GM19193 (cell line): Measurements from ENCODE around the gene ACSL6.

Source experiments
- POLR2A ChIP-seq: IDR thresholded peaks from 4 replicates; pipeline ENCODE4 v1.6.1; 2011; ENCODE audit not compliant: insufficient read depth, insufficient read length; ENCODE audit errors: extremely low read depth

Gene ACSL6

DNA sequence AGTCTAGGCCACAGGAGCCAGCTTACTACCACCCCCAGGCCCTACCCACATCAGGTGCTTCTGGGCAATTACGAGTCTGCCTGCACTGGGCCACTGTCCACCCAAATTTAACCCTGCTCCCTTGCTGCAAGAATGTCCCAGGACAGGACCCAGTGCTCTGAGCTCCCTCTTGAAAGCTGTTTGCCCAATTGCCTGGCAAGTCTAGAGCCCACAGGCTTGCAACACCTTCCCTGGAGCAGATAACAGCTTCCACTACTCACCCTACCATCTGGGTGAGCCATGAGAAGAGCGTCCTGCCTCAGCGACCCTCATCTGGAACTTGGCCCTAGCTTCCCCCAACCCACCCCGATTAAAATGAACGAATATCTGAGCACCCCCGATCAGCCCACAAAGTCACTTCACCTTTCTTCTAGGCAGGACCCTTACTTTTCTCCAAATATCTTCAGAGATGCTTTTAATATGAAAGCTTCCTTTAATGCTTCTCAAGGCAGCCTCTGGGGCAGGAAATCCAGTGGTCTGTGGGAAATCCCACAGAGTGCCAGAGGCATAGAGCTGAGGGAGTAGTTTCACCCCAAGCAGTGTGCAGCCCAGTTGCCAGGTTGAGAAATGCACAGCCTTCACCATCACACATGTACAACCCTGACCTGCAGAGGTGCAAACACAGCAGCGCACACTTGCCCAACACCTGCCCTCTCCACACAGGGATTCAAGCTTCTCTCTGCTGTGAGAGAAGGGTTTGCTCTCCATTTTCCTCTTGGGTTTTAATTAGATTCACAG lies 10.6 kb downstream of the ACSL6 start:
- TF ChIP-seq POLR2A: no peak

GRCh38 chr5:132000241-132000490 lies 11.3 kb downstream of the ACSL6 start:
- no peak for TF ChIP-seq POLR2A

GRCh38 chr5:131999441-132000240 lies 11.8 kb downstream of the ACSL6 start:
- no peak for TF ChIP-seq POLR2A

- TF ChIP-seq POLR2A: no peak
These were observed 12.4 kb downstream of the ACSL6 start for GRCh38 chr5:131999041-131999440.

GRCh38 chr5:131998431-131999040 lies 12.9 kb downstream of the ACSL6 start:
- TF ChIP-seq POLR2A: no peak

GRCh38 chr5:131997727-131998117 lies 13.7 kb downstream of the ACSL6 start:
- TF ChIP-seq POLR2A: no peak

DNA sequence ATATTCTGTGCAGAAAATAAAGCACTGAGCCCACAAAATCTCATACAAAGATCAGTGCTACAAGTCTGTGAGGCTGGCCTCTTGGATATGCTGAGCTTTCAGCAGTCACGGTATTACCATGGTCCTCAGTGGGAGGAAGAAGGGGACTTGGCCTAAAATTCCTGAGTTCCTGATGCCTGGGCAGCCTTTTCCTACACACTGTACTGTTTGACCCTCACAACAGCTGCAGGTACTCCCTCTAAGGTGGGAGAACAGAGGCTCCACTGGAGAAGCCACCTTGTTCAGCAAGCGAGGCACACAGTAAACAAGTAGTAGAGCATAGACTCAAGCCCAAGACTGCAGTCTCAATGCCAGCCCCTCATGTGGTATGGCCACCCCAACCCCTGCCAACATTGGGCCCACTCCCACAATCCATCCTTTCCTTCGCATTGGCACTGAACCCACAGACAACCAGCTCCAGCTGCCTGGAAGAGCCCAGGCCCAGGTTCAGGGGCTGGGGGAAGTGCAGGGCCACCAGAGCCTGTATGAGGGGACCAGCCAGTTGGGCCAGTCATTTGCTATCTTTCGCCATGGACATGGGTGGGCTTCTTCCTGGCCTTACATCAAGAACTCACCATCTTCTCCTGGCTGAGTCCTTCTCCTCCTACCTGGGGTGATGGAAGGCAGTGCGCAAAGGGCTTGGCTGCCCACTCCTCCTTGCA lies 14.3 kb downstream of the ACSL6 start:
- no peak for TF ChIP-seq POLR2A

DNA sequence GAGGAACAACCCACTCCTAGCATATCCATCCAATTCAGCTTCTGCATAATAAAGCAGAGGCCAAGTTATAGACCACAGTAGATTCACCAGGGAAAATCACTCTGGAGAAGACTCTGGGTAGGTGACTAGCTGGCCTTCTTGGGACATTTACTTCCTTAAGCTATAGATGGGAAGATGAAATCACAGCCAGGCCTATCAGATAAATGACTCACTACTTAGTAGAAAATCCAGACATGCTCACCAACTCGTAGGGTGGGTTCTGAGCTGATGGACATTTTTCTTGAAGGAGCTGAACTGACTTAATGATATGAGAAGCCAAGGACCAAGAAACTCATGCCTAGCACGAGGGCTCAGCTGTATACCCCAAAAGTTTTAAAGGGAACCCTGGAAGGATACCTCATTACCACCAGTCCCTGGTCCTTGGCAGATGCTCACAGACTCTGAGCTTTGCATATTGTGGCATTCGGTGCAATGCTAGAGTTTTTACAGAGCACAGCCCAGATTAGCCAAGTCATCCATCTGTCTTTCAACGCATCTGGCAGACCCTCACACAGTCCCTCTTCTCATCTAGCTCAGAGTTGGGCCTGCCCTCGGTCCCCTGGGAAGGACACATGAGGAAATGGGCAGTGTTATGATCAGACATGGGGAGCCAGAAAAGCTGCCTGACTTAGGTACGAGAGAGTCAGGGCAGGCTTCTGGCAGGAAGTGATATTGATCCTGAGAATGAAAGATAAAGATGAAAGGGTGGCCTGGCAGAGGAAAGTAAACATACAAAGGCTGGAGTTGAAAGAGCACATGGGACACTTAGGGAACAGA lies 15.0 kb downstream of the ACSL6 start:
- TF ChIP-seq POLR2A: no peak

DNA sequence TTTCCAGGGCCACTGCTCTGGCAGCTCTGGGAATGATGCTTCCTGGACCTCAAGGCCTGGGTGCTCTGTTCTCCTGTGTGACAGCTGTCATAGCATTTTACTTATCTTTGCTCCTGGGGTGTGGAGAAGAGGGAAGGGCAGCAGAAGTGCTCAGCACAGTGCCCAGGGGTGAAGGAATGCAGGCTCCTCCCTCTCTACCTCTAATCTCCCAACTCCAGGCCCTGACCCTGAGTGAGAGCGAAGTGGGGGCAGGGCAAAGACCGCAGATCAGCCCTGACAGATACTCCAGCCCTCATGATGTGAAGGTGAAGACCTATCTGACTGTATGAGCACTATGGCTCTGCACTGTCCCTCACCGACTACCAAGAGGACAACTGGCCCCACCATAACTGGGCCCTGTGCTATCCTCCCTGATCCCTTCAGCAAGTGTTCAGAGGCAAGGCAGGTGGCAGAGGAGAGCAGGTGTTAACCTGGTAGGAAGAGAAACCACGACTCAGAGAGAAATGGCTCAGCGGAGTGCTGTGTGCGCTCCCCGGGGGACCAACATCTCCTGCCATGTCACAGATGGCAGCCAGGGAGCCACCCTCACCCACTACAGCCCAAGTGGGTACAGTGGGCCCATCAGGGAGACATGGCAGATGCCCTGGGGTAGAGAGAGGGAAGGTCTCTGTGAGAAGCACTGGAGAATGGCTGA lies 16.8 kb downstream of the ACSL6 start:
- no peak for TF ChIP-seq POLR2A

GRCh38 chr5:131994090-131994489 lies 17.4 kb downstream of the ACSL6 start:
- no peak for TF ChIP-seq POLR2A

- no peak for TF ChIP-seq POLR2A
These were observed 17.8 kb downstream of the ACSL6 start for GRCh38 chr5:131993676-131994075.

- no peak for TF ChIP-seq POLR2A
These were observed 19.1 kb downstream of the ACSL6 start for GRCh38 chr5:131992370-131992769.

DNA sequence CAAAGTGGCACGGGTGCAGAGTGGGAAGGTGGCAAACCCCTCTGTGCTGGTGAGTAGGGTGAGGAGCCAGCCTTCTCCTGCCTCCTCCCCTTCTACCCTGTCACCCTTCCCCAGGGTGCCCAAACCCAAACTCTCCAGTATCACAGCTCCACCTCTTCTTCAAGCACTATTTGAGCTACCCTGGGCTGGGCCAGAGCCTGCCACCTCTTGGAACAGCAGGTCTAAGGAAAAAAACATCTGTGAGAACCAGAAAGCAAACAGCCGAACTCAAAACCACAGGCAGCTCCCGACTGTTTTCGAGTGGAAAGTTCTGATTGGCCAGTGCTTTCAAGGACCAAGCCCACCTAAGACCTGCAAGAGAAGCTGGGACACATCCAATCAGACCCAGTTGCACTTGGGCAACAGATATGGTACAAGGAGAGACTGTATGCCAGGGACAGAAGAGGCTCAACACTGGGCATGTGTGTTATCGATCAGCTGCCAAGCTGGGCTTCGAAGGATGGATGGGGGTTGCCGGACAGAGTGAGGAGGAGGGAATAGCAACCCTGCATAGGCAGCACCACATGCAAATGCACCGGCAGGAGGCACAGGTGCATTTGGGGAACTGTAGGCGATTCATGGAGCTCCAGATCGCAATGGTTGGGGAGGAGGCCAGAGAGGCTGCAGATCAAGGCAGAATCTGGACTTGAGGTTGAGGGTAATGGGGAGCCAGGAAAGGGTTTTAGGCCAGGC lies 19.7 kb downstream of the ACSL6 start:
- TF ChIP-seq POLR2A: no peak
